Measurements from ENCODE around the gene TAX1BP3. TPM values are rescaled to one million over a fixed set of nuclear protein-coding genes. Genes with fewer than 3 reads are reported as not detected.

The TAX1BP3 gene, protein sequence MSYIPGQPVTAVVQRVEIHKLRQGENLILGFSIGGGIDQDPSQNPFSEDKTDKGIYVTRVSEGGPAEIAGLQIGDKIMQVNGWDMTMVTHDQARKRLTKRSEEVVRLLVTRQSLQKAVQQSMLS
- total RNA-seq (2022; extraction: Qiagen RNA extraction; ENCODE audit: low read depth) = 304 to 331 TPM (median 314 TPM) in 5 replicates

DNA sequence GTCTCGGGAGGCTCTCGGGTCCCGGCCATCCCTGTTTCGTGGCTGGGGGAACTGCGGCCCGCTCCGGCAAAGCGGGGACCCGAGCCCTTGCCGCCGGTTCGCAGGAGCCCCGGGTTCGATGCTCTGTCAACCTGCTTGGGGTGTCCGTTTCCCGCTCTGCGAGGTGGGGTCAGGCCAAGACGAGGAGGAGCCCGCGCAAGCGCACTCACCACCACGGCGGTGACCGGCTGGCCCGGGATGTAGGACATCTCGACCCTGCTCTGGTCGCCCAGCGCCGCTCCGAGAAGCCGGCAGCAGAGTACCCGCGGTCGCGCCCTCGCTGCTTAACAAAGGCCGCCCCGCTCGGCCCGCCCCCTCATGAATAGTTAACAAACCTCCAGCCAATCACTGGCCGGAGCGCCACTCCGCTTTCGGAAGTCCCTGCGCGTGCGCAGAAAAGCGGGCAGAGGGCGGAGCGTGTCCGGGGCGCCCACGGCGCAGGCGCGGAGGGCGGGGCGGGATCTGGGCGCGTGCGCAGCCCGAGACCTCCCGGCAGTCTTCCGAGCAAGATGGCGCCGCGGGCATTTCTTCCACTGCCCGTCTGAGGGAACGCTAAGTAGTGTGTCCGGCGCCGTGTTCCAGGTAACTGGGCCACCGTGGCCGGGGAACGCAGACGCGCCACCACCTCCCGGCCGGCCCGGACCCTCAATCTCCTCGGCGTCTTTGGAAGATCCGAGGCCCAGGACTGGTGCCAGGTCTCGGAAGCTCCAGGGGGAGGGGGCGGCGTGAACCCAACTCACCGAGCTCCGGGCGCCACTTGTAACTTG, at the start of gene TAX1BP3, which contains the start of gene EMC6:
TSS of gene TAX1BP3 (minus strand) at position 300 of the 806 bp plus-strand sequence. CDS start at position 248, 52 bp downstream.
TSS of gene EMC6 (plus strand) at position 534 of the 806 bp plus-strand sequence. CDS start 335 bp downstream, outside the sequence.

DNA sequence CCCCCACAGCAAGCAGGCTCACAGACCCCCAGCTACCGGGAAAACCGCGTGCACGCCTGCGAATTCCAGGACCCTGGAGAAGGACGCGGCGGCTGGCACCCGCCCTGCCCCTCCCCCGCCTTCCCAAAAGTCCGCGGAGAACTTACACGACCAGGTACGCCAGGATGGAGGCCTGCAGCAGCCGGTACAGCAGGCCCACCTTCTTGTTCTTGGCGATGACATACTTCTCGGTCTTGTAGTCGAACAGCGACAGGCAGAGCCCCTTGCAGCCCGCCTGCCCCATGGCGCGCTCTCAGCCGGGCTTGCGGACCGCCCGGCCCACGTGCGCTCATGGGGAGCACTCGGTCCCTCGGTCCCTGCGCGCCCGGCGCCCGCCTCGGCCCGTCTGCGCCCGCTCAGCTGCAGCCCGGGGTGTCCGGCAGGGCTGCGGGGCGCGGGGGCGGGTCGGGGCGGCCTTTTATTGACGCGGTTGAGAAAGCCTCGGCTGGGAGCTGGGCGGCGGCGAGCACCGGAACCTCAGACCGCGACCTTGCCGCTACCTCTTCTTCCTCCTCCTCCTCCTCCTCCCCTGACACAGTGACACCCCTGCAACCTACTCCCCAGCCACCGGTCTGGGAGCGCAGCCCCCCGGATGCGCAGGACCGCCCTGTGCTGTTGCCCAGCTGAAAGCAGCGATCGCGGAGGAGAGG, 27.5 kb upstream of the TAX1BP3 start, which contains the start of gene P2RX5:
TSS of gene P2RX5 (minus strand) at position 433 of the 689 bp plus-strand sequence. CDS start at position 283, 150 bp downstream.

DNA sequence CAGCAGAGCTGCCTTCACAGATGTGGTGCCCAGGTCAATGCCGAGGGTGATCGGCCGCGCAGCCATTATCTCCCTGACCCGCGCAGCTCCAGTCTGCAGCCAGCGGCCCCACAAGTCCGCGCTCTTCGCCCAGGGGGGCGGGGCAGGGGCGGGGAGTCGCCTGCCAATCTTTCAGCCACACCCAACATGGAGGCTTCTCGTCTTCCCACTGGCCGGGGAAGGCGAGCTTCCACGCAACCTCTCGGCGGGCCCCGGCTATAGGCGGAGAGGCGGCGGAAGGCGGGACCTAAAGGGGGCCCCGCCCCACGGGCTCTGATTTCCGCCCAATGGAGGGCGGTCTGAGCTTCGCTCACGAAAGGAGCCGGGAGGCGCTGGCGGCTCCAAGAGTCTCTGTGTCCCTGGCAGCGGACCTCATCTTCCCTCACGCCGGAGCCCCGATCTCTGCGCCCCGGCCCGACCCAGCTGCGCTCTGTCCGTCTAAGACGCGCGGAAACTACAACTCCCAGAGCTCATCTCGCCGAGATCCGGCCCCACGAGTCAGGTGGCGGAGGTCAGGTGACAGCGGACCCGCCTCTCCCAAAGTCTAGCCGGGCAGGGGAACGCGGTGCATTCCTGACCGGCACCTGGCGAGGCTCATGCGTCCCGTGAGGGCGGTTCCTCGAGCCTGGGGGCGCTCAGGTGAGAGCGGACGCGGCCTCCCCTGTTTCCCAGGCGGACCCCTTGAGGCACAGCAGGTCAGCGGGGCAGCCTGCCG, 32.0 kb downstream of the TAX1BP3 start, which contains the start of the genes CTNS and SHPK:
TSS of gene CTNS (plus strand) at position 607 of the 754 bp plus-strand sequence. CDS start 3,447 bp downstream, outside the sequence.
TSS of gene SHPK (minus strand) at position 97 of the 754 bp plus-strand sequence. CDS start at position 66, 31 bp downstream.

Other genes starting within 250 kb of the TAX1BP3 start
- gene OR1E2, start 234.7 kb downstream of the TAX1BP3 start, total RNA-seq (2022; extraction: Qiagen RNA extraction; ENCODE audit: low read depth) = not detected in 5 replicates
- not detected in 5 replicates for gene SPATA22, start 196.8 kb downstream of the TAX1BP3 start, total RNA-seq (2022; extraction: Qiagen RNA extraction; ENCODE audit: low read depth)
- gene ASPA, start 192.6 kb downstream of the TAX1BP3 start, total RNA-seq (2022; extraction: Qiagen RNA extraction; ENCODE audit: low read depth) = not detected in 5 replicates
- gene TRPV3, start 110.8 kb downstream of the TAX1BP3 start, total RNA-seq (2022; extraction: Qiagen RNA extraction; ENCODE audit: low read depth) = 0.18 to 0.44 TPM (median 0.41 TPM) in 5 replicates
- 3.6 to 5.2 TPM (median 4.6 TPM) in 5 replicates for gene TRPV1, start 59.2 kb downstream of the TAX1BP3 start, total RNA-seq (2022; extraction: Qiagen RNA extraction; ENCODE audit: low read depth)
- 12.4 to 17.6 TPM (median 15.0 TPM) in 5 replicates for gene SHPK, start 32.3 kb downstream of the TAX1BP3 start, total RNA-seq (2022; extraction: Qiagen RNA extraction; ENCODE audit: low read depth)
- gene CTNS, start 31.8 kb downstream of the TAX1BP3 start, total RNA-seq (2022; extraction: Qiagen RNA extraction; ENCODE audit: low read depth) = 14.0 to 16.5 TPM (median 14.8 TPM) in 5 replicates
- gene EMC6, start 234 bp upstream of the TAX1BP3 start, total RNA-seq (2022; extraction: Qiagen RNA extraction; ENCODE audit: low read depth) = 99.6 to 155 TPM (median 149 TPM) in 5 replicates
- gene P2RX5, start 27.6 kb upstream of the TAX1BP3 start, total RNA-seq (2022; extraction: Qiagen RNA extraction; ENCODE audit: low read depth) = 12.3 to 23.6 TPM (median 21.9 TPM) in 5 replicates
- gene HASPIN, start 55.3 kb upstream of the TAX1BP3 start, total RNA-seq (2022; extraction: Qiagen RNA extraction; ENCODE audit: low read depth) = 14.8 to 19.7 TPM (median 15.7 TPM) in 5 replicates
- gene ITGAE, start 132.6 kb upstream of the TAX1BP3 start, total RNA-seq (2022; extraction: Qiagen RNA extraction; ENCODE audit: low read depth) = 88.1 to 104 TPM (median 96.7 TPM) in 5 replicates
- gene NCBP3, start 177.7 kb upstream of the TAX1BP3 start, total RNA-seq (2022; extraction: Qiagen RNA extraction; ENCODE audit: low read depth) = 31.5 to 35.7 TPM (median 33.5 TPM) in 5 replicates
- 14.2 to 20.4 TPM (median 16.5 TPM) in 5 replicates for gene CAMKK1, start 224.5 kb upstream of the TAX1BP3 start, total RNA-seq (2022; extraction: Qiagen RNA extraction; ENCODE audit: low read depth)
- gene P2RX1, start 247.9 kb upstream of the TAX1BP3 start, total RNA-seq (2022; extraction: Qiagen RNA extraction; ENCODE audit: low read depth) = 0.03 TPM in 2 of 5 replicates, not detected in the others

All from A549 treated with DMSO at 1 μM for 4 hours (cell line).